HG03139 (cell line): ENCODE data around the gene EEIG1.

Source experiments
- ATAC-seq: cut with Tn5 transposase; IDR thresholded peaks from one replicate; pipeline ENCODE4 v1.9.1; 2021; ENCODE audit not compliant: unreplicated experiment

Gene EEIG1

GRCh38 chr9:127975376-127976315 is 5.1 kb downstream of the EEIG1 start:
- ATAC-seq = no peak

- ATAC-seq = no peak
Observed at GRCh38 chr9:127974769-127975261, 6.0 kb downstream of the EEIG1 start.

- no peak for ATAC-seq
Observed at GRCh38 chr9:127974001-127974768, 6.6 kb downstream of the EEIG1 start.

GRCh38 chr9:127973169-127974000 is 7.4 kb downstream of the EEIG1 start:
- ATAC-seq = no peak

GRCh38 chr9:127972236-127972871 is 8.4 kb downstream of the EEIG1 start:
- ATAC-seq = no peak

GRCh38 chr9:127971357-127972235 is 9.2 kb downstream of the EEIG1 start:
- no peak for ATAC-seq

GRCh38 chr9:127970401-127971313 is 10.1 kb downstream of the EEIG1 start:
- ATAC-seq = peak; percentile 53

- no peak for ATAC-seq
Observed at GRCh38 chr9:127968700-127969383, 11.9 kb downstream of the EEIG1 start.

- no peak for ATAC-seq
Observed at GRCh38 chr9:127968042-127968441, 12.7 kb downstream of the EEIG1 start.

- no peak for ATAC-seq
Observed at GRCh38 chr9:127967151-127967809, 13.5 kb downstream of the EEIG1 start.

- ATAC-seq = no peak
Observed at GRCh38 chr9:127966416-127967150, 14.2 kb downstream of the EEIG1 start.

GRCh38 chr9:127965953-127966352 is 14.8 kb downstream of the EEIG1 start:
- no peak for ATAC-seq

- no peak for ATAC-seq
Observed at GRCh38 chr9:127963359-127964064, 17.3 kb downstream of the EEIG1 start.

GRCh38 chr9:127963041-127963358 is 17.8 kb downstream of the EEIG1 start:
- ATAC-seq = no peak

- ATAC-seq = no peak
Observed at GRCh38 chr9:127962278-127962677, 18.5 kb downstream of the EEIG1 start.

- ATAC-seq = no peak
Observed at GRCh38 chr9:127961613-127962155, 19.1 kb downstream of the EEIG1 start.
